Fibroblast of upper back skin (primary cell): ENCODE data around the gene TEKT2.

Experiments
- DNase-seq: peaks from one replicate; pipeline ENCODE4 v3.0.0-alpha.2; 2013

The TEKT2 gene, protein sequence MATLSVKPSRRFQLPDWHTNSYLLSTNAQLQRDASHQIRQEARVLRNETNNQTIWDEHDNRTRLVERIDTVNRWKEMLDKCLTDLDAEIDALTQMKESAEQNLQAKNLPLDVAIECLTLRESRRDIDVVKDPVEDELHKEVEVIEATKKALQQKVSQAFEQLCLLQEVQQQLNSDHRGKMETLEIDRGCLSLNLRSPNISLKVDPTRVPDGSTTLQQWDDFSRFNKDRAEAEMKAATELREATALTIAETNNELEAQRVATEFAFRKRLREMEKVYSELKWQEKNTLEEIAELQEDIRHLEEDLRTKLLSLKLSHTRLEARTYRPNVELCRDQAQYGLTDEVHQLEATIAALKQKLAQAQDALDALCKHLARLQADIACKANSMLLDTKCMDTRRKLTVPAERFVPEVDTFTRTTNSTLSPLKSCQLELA

DNA sequence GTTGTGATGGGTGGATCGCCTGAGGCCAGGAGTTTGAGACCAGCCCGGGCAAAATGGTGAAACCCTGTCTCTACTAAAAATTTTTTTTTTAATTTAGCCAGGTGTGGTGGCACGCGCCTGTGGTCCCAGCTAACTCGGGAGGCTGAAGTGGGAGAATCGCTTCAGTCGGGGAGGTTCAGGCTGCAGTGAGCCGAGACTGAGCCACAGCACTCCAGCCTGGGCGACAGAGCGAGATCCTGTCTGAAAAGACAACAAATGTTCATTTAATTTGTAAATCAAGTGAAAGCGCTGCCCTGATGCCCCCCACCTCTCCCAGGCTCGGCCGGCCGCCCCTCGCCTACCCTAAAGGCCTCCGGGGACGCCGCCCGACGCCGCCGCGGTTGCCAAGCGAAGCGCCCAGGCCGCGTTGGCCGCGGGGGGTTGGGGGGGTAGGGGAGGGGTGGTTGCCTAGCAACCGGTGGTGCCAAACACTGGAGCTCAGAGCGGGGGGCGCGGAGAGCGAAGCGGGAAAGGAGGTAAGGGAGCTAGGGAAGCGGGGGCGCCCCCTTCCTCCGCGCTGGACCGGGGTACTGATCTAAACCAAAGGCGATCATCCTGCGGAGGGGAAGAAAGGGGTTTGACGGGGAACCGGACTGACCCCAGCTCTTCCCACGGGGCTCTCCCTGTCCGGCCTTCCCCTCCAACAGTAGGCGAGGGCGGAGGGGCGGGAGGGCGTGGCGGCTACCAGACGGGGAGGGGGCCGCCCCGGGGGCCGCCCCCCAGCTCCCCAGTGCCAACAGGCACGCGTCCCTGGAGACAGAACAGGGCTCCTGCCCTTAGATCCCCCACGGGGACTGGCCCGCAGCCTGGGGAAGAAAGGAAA, at the start of gene TEKT2:
TSS of gene TEKT2 (plus strand) at position 460 of the 862 bp plus-strand sequence. CDS start 828 bp downstream, outside the sequence.
- DNase-seq = peak; percentile 36

DNA sequence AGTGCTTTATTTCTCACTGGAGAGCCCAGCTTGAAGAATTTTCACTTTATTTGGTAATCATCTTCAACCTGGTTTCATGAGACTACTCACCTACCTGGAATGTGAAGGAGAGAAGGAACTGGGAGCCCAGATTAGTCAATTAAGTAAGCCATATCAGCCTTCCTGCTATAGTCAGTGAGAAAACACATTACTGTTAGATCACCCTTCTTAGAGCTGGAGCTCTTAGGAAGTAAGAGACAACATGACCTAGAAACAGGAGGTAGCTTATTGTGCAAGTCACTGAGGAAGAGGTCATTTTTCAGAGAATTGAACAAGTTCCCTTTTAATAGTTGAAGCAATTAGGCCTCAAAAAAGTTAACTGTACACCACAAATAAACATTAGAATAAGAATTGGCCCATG, 49.2 kb upstream of the TEKT2 start:
- peak; percentile 56 for DNase-seq

DNA sequence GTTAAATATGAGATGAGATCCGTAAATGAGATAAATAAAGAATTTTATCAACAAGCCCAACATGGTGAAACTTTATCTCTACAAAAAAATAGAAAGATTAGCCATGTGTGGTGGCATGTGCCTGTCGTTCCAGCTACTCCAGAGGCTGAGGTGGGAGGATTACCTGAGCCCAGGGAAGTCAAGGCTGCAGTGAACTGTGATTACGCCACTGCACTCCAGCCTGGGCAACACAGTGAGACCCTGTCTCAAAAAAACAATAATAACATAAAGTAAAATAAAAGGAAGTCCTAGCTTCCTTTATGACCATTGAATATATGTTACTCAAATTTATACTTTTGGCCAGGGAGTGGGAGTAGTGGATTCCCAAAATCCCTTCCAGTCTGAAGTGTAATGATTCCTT, 48.7 kb upstream of the TEKT2 start:
- DNase-seq = no peak

DNA sequence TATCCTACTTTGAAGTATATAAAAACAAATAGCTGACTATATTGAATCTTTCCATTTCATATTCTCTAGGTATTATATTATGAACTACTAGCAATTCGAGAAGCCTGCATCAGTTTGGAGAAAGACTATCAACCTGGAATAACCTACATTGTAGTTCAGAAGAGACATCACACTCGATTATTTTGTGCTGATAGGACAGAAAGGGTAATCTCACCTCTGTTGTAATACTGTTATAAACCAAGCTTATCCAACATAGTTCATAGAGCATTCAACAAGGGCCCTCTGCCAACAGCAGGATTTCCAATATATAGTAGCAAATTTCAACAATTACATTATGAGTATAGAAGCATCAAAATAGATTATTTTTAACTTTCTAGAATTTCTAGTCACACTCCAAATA, 43.7 kb upstream of the TEKT2 start:
- no peak for DNase-seq

DNA sequence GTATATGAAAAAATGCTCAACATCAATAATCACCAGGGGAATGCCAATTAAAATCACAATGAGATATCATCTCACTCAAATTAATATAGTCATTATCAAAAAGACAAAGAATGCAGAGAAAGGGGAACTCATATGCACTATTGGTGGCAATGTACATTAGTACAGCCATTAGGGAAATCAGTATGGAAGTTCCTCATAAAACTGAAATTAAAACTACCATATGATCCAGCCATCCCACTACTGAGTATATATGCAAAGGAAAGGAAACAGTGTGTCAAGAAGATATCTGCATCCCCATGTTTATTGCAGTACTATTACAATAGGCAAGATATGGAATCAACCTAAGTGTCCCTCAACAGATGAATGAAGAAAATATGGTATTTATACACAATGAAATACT, 32.1 kb upstream of the TEKT2 start:
- DNase-seq = no peak

DNA sequence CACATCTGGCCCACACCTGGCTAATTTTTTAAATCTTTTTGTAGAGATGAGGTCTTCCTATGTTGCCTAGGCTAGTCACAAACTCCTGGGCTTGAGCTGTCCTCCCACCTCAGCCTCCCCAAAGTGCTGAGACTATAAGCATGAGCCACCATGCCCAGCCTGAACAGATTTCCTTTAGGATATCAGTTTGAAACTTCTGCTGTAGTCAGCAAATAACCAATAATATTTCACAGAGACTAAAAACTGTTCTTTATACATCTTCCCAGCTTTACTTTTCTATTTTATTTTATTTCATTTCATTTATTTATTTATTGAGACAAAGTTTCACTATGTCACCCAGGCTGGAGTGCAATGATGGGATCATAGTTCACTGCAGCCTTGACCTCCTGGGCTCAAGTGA, 29.9 kb upstream of the TEKT2 start:
- no peak for DNase-seq

DNA sequence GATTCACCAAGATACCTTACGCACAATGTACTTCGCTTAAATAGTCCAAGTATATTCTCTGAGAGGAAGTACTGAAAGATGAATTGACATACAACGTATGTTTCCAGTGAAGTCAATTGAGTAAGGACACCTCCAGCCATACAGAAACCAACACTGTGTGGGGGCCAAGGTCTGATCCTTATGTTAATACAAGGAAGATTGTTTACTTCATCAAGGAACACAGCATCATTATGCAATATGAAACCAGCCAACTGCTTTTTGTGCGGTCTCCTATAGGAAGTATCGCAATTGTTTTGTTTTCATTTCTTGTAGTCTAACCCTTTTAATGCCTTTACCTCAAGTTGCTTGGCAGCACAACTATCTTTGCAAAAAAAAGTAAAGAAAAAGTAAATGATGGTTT, 28.2 kb upstream of the TEKT2 start:
- DNase-seq = no peak

DNA sequence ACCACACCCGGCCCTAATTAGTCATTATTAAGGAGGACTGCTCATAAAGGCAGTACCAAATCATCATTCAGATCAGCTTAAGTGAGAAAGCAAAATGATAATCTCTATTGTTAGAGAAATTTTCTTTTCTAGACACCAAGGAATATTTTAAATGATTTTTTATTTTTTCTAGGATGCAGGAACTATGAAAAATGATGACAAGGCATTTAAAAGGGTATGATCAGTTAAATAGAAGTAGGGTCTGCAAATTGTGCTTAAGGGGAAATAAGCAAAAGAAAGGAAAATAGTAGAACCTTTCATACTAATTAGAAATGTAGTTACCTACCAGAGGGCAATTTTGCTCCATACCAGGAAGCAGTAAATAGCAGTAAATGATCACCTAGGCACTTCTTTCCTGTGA, 21.6 kb upstream of the TEKT2 start:
- DNase-seq = no peak

DNA sequence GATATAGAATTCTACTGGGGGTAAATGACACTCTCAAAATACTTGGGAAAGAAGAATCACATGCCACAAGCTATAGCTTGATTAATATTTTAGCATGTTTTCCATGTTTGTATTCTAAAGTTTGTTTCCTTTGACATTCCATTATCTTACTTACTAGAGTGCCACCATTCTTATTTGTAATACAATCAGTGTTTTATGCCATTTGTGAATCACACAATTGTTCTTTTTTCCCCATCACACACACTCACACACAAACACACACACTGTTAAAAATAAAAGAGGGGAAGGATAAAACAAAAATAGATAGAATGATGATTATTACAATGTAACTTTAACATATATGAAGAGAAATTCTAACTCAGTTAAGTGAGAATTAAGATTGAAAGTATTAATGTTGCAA, 16.0 kb upstream of the TEKT2 start:
- no peak for DNase-seq

DNA sequence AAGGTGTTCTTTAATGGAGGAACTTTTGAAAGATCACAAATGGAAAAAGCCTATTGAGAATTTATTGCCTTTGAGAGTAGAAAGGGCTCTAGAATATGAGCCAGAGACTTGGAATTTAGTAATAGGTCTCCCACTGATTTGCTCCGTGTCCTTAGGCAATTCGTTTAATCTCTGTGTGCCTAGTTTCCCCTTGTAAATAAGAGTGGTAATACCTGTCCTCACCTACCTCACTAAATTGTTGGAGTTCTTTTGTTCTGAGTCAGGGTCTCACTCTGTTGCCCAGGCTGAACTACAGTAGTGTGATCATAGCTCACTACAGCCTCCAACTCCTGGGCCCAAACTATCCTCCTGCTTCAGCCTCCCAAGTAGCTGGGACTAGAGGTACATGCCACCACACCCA, 15.0 kb upstream of the TEKT2 start:
- no peak for DNase-seq

DNA sequence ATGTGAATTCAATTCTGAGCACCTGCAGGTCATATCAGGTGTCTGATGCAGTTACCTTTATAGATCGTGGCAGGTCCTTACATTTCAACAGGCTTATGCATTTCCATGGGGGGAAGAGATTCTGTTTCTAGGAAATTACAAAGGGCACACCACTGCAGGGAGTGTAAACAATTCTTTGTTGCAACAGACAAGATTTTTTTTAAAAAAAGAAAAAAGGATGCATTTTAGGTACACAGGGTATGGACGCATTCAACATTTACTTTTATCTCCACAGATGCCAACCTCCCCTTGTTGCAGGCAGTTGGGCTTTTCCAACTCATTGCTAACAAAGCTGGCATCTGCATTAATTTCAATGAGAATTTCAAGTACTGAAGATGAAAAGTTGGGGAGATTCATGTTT, 13.5 kb upstream of the TEKT2 start:
- DNase-seq = no peak

DNA sequence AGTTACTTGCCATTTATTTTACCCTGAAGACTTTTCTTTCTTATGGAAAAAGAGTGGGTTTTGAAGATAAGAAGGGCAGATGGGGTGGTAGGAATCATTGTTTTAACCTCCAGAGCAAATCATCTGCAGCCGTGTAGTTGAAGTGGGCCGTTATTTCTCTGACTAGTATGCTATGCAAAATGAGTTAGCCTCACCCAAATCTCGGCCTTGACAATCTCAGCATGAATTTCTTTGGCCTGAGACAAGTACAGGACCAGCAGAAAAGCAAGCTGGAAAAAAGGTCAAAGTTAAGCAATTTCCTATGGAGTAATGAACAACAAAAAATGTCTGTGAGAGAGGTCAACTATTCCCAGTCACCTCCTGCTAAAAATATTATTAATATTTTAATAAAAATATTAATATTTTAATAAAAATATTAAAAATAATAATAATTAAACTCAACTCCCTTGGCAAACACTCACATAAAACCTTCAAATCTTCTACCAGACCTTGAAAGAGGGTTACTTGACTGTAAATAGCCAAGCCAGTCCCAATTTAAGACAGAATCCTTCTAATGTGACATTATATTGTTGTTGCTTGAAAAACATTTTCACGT, 6.8 kb upstream of the TEKT2 start:
- no peak for DNase-seq

DNA sequence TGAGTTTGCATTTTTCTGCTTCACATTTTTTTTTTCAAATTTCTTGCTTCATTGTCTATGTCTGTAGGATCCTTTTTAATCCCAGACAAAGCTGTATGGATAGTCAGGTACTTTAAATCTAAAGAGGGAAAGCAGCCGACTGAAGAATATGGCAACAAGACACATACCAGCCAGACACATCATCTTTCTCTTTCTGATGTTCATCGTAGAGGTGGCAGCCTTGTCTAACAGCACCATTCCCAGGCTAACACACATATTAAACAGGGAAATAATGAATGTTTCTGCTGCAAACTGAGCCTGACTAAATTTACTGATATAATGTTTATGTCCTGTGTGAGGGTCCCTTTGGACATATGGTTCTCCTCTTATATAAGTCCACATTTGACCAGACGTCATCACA, 3.7 kb upstream of the TEKT2 start:
- DNase-seq = no peak

DNA sequence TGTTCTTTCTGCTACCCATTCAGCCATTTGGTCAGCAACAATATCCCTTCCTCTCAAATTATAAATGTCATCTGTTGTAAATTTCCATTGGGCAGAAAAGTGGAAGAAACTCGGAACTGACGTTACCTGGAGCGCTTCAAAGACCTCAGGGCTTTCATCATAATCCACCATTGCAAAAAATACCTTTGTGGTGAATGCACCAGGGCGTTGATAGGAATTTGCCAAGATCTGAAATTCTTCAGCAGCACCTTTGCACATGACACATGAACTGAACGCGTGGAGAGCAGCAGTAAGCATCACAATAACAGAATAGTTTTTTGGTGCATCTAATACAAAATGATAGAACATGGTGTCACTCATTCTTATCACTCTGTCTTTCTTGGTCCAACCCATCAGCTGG, 3.1 kb upstream of the TEKT2 start:
- DNase-seq = no peak

DNA sequence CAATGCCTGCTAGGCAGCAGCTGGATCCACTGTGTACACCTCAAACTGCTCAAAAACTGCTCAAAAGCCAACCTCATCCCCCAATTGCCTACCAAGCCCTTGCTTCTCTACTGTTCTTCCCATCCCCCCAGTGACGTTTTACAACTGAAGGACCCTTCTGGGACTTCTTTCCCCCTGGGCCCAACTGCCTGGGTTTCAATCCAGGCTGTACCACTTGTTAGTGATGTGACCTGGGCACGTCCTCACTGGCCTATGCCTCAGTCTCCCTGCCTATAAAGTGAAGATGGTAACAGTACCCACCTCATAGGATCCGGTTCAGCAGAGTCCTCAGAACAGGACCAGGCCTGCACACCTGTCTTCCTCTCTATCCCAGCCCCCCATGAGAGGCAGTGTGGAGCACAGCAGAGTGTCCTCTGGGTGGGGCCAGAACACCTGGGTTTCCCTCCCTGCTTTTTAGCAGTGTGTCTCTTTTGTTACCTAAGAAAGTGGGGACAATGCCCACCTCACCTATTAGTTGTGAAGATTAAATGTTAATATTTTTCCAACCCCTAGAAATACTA, 1.9 kb upstream of the TEKT2 start:
- DNase-seq = no peak

DNA sequence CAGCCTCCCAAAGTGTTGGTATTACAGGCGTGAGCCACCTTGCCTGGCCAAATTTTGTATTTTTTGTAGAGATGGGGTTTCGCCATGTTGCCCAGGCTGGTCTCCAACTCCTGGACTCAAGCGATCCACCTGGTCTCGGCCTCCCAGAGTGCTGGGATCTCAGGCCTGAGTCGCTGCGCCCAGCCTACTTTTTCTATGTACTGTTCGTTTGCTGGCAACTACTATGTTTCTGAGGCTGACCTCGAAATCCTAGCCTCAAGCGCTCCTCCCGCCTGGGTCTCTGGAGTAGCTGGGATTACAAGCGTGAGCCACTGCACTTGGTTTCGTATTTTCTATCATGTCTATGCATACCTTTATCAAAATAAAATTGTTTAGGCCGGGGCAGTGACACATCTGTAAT, 675 bp upstream of the TEKT2 start:
- DNase-seq = no peak

DNA sequence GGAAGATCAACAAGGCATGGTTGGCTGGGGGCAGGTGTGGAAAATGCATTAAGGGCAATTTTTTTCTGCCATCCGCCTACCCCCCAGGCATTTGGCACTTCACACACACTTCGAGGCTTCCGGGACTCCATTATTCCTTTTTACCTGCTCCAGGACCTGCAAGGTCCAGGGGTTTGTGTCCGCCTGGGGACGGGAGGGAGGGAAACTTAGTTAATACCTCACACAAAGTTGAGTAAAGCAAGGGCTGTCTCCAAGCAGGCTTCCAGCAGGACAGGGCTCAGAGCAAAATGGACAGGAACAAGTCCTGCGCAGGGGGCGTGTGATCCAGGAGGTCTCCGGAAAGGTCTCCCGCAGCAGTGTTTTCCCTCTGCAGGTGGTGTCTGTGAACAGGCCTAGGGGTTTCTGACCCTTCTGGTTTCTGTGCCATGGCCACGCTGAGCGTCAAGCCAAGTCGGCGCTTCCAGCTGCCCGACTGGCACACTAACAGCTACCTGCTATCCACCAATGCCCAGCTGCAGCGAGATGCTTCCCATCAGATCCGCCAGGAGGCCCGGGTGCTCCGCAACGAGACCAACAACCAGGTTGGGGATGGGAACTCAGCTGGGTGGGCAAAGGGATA, 712 bp downstream of the TEKT2 start:
- DNase-seq = no peak

DNA sequence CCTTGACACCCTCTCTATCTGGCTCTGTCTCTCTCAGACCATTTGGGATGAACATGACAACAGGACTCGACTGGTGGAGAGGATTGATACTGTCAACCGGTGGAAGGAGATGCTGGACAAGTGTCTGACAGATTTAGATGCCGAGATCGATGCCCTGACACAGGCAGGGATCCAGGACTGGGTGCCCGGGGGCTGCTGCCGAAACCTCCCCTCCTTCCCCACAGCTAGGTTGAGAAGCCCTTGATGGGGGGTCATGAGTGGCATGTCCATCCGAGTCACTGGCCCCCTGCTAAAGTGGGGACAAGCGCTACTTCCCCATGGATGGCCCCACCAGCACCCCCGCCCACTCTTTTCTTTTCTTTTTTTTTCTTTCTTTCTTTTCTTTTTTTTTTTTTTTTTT, 1.2 kb downstream of the TEKT2 start:
- no peak for DNase-seq

DNA sequence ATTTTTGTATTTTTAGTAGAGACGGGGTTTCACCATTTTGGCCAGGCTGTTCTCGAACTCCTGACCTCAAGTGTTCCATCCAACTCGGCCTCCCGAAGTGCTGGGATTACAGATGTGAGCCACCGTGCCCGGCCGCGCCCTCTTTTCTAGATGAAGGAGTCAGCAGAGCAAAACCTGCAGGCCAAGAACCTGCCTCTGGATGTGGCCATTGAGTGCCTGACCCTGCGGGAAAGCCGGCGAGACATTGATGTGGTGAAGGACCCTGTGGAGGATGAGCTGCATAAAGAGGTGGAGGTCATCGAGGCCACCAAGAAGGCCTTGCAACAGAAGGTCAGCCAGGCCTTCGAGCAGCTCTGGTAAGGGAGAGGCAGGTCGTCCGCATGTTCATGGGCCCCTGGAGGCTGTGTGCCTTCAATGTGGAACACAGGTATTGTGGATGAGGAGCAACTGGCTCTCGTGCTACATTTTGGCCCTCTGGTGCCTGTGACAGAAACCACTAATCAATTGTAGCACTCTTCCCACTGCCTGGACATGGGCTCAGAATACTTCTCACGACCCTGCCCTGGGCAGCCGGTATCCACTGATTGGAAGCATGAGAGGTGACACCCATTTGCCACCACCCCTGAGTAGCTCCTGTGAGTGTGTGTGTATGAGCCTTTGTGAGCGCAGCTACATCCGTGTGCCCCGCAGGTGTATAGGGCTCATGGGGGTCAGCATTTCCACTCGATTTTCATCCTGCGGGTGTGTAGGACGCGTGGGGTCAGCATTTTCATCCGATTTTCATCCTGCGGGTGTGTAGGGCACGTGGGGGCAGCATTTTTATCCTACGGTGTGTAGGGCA, 2.0 kb downstream of the TEKT2 start:
- no peak for DNase-seq

DNA sequence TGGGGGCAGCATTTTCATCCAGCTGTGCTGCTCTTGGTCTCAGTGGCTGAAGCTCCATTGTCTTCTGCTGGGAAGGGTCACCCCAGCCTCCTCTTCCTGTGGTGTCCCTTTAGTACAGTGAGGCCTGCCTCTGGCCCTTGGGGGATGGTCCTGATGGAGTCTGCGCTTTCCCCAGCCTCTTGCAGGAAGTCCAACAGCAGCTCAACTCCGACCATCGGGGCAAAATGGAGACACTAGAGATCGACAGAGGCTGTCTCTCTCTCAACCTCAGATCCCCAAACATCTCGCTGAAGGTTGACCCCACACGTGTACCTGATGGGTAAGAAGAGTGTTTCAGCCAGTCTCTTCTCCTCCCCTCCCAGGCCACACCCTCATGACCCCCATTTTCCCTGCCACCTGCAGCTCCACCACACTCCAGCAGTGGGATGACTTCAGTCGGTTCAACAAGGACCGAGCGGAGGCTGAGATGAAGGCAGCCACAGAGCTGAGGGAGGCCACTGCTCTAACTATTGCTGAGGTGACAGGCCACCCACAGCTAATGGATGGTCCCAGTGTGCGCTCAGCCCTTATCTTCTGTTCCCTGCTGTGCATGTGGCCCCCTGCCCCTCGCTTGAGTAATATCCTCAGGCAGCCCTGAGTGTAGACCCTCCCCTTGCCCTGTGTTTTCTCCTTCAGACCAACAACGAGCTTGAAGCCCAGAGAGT, 2.8 kb downstream of the TEKT2 start:
- no peak for DNase-seq
